ENCODE measurements around the gene DGCR6L.
"Not testable (repeated sequence)": the region's sequence is repeated elsewhere in the genome, so short reads cannot be mapped to it uniquely, and the experiment has no call there.

DGCR6L gene

DNA sequence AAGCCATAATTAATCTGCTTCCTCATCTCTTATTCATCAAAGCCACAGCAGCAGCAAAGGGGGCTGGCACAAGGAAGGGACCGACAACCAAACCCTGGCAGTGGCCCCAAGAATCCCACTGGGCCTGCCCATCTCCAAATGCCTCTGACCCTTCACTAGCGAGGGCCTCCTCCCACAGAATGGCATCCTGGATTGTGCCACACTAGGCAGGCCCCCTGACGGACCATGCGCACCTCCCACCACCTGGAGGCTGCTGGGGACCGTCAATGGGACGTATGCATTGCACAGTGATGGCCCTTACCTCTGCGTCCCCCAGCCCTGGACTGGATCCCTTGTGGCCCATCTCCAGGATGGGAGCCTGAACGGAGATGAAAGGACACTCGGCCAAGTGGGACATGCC, 47.7 kb downstream of the DGCR6L start:
- DNase-seq = no peak

DNA sequence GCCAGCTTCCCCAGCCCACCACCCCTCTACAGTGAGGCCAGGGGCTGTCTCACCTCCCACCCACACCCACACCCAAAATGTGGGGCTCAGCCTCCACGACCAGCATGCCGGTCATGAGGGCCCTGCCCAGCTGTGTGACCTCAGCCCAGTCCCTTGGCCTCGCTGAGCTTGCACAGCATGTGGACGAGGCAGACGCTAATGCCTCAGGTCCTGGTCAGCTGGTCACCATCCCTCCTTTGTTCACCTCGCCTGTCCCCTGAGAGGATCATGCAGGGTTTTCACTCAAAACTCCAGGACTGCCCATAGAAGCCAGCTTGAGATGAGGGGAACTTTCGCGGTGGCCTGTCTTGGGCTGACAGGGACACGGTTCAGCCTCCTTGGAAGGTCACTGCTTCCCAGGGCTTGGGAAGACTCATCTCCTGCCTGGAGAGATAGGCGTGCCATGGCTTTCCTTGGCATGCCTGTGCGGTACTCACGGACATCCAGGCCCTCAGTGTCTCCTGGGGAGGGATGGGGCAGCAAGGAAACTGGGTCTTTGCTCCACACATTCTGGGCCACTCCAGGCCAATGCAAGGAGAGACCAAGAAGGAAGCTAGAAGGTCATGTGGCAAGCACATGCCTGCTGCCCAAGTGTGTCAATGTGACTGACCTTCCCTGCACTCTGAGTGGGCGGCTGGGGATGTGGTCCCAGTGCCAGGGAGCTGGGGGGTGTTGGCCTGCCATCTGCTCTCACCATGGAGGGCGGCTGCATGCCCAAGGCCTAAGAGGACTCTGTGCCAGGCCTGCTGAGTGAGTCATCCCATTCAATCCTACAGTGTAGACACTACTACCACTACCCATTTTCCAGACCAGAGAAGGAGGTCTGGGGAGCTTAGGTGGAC, 48.5 kb downstream of the DGCR6L start:
- no peak for DNase-seq

DNA sequence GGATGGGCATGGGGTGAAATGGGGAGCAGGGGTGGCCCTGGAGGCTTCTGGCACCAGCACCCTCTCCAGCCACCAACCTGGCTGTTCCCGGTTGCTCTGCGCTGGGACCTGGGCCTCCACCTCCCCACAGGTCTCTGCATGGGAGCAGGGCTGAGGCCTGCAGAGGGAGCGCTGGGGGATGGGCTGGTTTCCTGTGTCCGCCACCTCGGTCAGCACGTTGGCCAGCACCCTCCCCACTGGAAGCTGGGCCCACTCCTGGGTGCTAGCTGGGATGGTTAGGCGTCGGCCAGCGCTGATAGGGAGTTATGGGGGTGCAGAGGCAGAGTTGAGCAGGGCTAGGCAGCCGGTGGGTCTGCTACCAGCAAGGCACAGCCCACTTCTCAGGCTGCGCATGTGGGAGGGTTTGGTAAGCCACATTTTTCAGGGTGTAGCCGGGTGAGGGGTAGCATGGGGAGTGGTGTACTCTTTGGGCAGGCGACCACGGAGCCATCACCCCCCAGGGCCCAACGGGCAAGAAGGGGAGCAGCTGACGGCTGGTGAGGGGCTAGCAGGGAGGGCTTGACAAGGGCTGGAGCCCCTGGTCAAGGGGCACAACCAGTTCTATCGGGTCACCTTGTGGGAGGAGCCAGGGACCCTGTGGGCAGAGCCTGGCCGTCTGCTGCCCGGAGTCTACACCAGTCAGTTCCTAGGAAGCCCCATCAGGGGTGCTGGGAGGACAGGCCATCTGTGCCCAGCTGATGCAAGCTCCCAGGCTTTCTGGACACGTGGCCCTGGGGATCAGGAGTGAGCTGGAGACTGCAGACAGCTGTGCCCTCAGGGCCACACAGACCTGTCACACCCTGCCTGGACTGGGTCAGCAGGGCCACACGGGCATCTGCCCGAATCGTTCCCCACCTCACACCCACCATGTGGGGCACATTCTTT, 49.4 kb downstream of the DGCR6L start:
- DNase-seq = not testable (repeated sequence)

- not testable (repeated sequence) for DNase-seq
Measured at GRCh38 chr22:20269673-20270072, 50.2 kb downstream of the DGCR6L start.

DNA sequence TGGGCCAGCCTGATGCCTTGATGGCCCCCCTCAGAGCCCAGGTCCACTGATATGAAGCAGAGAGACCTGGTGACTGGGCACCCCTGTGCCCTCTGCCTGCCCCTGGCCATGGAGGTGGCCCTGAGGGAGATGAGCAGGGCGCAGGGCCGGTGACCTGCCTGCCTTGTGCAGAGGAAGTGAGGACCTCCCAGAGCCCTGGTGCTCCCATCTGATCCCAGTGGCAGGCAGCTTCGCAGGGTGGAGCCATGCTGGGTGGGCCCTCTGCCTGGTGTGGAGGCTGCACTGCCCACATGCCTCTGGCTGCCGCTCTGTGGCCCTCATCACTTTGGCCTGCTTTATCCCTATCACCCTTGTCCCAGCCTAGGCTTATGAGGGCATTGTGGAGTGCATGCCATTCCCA, 50.7 kb downstream of the DGCR6L start:
- DNase-seq = not testable (repeated sequence)

GRCh38 chr22:20268279-20269012, 51.4 kb downstream of the DGCR6L start, which contains the start of gene RTN4R:
Gene RTN4R (minus strand): TSS chr22:20268318. CDS start chr22:20268092, 226 bp downstream.
- peak in 3 of 4 experiments; percentile 26 to 45 (median 30) for DNase-seq

DNA sequence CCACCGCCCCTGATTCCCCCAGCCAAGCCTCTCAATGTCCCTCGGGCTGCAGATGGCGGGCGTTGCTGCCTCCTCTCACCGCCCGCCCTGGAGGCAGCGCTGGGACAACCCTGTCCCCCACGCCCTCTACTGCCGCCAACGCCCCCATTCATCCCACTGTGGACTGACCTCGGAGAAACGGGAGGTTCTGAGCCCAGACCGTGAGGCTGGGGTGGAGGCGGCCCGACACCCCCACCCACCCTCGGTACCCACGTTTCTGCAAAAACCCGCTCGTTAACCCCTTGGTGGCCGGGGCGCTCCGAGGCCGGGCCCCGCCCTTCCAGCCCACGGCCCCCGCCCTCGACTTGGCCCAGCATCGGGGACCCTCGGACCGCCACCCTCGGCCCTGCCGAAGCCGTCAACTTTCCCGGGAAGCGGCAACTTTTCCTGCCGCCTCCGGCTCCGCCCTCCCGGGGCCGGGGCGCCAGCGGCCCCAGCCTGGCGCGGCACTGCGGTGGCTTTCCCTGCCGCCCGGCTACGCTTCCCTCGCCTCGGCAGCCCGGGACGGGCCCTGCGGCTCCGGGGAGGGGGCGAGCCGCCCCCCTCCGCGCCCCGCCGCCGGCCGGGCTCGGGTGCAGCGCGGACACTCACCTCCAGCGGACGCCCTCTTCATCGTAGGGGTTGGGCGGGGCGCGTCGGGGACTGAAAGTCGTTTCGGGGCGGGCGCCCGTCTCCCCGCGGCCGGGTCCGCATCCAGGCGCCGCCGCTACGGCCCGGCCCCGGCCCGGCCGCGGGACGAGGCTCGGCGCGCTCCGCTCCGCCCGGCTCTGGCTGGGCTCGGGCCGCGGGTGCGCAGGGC, 52.2 kb downstream of the DGCR6L start:
- DNase-seq = no peak

DNA sequence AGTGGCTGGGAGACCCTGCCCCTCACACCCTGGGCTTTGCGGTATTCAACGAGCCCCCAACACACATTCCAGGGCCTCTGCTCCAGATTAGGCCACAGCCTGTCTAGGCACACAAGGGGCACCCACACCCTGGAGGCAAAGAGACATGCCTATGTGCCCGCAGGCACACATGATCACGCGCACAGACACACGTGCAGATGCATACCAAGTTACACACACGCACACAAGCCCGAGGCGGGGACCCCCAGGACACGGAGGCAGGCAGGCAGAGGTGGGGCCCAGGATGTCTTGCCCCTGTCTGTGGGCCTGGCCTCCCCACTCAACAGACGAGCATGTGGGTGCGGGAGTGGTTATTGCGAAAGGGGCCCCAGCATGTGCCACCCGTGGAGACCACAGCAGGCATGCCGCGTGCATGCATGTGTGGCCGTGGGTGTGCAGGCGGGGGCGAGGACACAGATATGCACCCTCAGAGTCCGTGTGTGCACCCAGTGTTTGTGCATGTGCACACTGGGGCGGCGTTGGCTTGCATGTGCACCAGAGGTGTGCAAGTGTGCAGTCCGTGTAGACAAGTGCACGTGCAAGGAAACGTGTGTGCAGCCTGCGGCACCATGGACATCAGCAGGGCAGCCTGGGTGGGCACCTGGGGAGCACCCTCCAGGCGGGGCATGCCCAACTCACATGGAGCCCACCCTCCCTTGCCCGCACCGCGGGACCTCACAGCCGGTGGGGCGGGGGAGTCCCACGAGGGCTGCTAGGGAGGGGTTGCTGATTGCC, 53.0 kb downstream of the DGCR6L start:
- DNase-seq = not testable (repeated sequence)

- not testable (repeated sequence) for DNase-seq
Measured at GRCh38 chr22:20265772-20266666, 53.8 kb downstream of the DGCR6L start.

- no peak for DNase-seq
Measured at GRCh38 chr22:20264614-20265452, 55.0 kb downstream of the DGCR6L start.

Data from activated CD4-positive, CD25-positive, alpha-beta regulatory T cell (primary cell).